ENCODE measurements around the gene SRRT.

DNA sequence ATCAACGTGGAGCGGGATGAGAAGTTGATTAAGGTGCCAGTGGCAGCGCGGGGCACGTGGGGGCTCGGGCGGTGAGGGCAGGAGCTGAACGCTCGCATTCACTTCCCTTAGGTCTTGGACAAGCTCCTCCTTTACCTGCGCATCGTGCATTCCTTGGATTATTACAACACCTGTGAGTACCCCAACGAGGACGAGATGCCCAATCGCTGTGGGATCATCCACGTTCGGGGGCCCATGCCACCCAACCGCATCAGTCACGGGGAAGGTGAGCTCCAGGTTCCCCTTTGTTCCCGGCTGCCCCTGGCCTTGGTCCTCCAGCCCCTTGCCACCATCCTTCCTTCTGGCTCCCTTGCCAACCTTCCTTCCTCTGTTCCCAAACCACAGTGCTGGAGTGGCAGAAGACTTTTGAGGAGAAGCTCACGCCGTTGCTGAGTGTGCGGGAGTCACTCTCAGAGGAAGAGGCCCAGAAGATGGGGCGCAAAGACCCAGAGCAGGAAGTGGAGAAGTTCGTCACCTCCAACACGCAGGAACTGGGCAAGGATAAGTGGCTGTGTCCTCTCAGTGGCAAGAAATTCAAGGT lies 12.1 kb downstream of the SRRT start:
- TF ChIP-seq CEBPB (IDR thresholded peaks at IDR 0.05; ENCODE audit: low read depth, low read length): no peak
- no peak for TF ChIP-seq POLR2A (IDR thresholded peaks at IDR 0.05; ENCODE audit: low read depth, low read length)
- TF ChIP-seq, protein P1, sequence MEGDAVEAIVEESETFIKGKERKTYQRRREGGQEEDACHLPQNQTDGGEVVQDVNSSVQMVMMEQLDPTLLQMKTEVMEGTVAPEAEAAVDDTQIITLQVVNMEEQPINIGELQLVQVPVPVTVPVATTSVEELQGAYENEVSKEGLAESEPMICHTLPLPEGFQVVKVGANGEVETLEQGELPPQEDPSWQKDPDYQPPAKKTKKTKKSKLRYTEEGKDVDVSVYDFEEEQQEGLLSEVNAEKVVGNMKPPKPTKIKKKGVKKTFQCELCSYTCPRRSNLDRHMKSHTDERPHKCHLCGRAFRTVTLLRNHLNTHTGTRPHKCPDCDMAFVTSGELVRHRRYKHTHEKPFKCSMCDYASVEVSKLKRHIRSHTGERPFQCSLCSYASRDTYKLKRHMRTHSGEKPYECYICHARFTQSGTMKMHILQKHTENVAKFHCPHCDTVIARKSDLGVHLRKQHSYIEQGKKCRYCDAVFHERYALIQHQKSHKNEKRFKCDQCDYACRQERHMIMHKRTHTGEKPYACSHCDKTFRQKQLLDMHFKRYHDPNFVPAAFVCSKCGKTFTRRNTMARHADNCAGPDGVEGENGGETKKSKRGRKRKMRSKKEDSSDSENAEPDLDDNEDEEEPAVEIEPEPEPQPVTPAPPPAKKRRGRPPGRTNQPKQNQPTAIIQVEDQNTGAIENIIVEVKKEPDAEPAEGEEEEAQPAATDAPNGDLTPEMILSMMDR (conservative IDR thresholded peaks at IDR 0.05; ENCODE audit: low read depth, low read length): no peak
- TF ChIP-seq RAD21 (IDR thresholded peaks at IDR 0.05; ENCODE audit: low read length): no peak
- TF ChIP-seq FOS (IDR thresholded peaks at IDR 0.05; ENCODE audit: low read depth, low read length): no peak
- no peak for TF ChIP-seq MAZ (IDR thresholded peaks at IDR 0.05; ENCODE audit: borderline replicate concordance, low read depth, low read length)
- no peak for TF ChIP-seq CHD1 (IDR thresholded peaks at IDR 0.05; ENCODE audit: low read depth, low read length)
- no peak for TF ChIP-seq MAFK (IDR thresholded peaks at IDR 0.05; ENCODE audit: low read depth, low read length)
- TF ChIP-seq SMC3 (IDR thresholded peaks at IDR 0.05; ENCODE audit: low read depth, low read length): no peak
- TF ChIP-seq, protein P2, sequence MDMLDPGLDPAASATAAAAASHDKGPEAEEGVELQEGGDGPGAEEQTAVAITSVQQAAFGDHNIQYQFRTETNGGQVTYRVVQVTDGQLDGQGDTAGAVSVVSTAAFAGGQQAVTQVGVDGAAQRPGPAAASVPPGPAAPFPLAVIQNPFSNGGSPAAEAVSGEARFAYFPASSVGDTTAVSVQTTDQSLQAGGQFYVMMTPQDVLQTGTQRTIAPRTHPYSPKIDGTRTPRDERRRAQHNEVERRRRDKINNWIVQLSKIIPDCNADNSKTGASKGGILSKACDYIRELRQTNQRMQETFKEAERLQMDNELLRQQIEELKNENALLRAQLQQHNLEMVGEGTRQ (IDR thresholded peaks at IDR 0.05; ENCODE audit: low read depth, low read length): no peak
- no peak for TF ChIP-seq NFE2L2 (IDR thresholded peaks at IDR 0.05; ENCODE audit: low read depth, low read length)
